HEK293 (cell line): ENCODE data around the gene SARS1.

Experiments used
- CTCF ChIA-PET: fragments of 350-600 bp; formaldehyde crosslinking; extraction: SDS; loops from one replicate; lab custom pipeline; 2021; ENCODE audit warnings: antibody characterized with exemption; lab: Yijun Ruan, JAX
- POLR2A ChIA-PET: fragments of 300-600 bp; formaldehyde crosslinking; extraction: SDS; loops from one replicate; lab custom pipeline; 2020; ENCODE audit warnings: antibody characterized with exemption, inconsistent platforms; lab: Yijun Ruan, JAX
- H3K27ac ChIP-seq: fragments of 200-500 bp; sonication (Bioruptor generic); 2 replicates; pipeline ENCODE4 v1.5.1; 2014; ENCODE audit warnings: low read depth, low read length, control low read depth, inconsistent platforms; ENCODE audit errors: extremely low read depth
- H3K36me3 ChIP-seq, 2 experiments: fragments of 200-500 bp in 1 of 2; sonication (Bioruptor generic) in 1 of 2; 1 replicate in 1 of 2; 2 replicates in 1 of 2; pipeline ENCODE4 v1.5.1; 2014 to 2017; ENCODE audit warnings: inconsistent platforms in 2 of 2, low read length in 2 of 2; ENCODE audit not compliant: control insufficient read depth in 2 of 2, insufficient read depth in 1 of 2
- H3K4me1 ChIP-seq: fragments of 200-500 bp; sonication (Bioruptor generic); 2 replicates; pipeline ENCODE4 v1.5.1; 2014; ENCODE audit warnings: mild to moderate bottlenecking, low read length, inconsistent platforms; ENCODE audit not compliant: control insufficient read depth, insufficient read depth
- H3K4me3 ChIP-seq: 2 replicates; pipeline ENCODE4 v1.5.1; 2011; ENCODE audit warnings: low read depth, mild to moderate bottlenecking, control low read depth, low read length, moderate library complexity
- H3K9me3 ChIP-seq: fragments of 200-500 bp; sonication (Bioruptor generic); 2 replicates; pipeline ENCODE4 v1.5.1; 2014; ENCODE audit warnings: low read depth, low read length, inconsistent platforms; ENCODE audit not compliant: control insufficient read depth, insufficient read depth
- GLIS1 ChIP-seq: fragments of 450-650 bp; formaldehyde crosslinking; IDR thresholded peaks from 2 replicates; pipeline ENCODE4 v1.5.1; 2016; ENCODE audit warnings: missing biosample characterization, missing genetic modification characterization
- IKZF3 ChIP-seq: fragments of 450-650 bp; IDR thresholded peaks from 2 replicates; pipeline ENCODE4 v1.5.0; 2018; ENCODE audit warnings: missing biosample characterization, mild to moderate bottlenecking, missing genetic modification characterization, moderate library complexity
- SP7 ChIP-seq: fragments of 450-650 bp; formaldehyde crosslinking; IDR thresholded peaks from 2 replicates; pipeline ENCODE4 v1.5.1; 2016; ENCODE audit warnings: missing biosample characterization, missing genetic modification characterization
- ZBTB20 ChIP-seq: fragments of 450-650 bp; formaldehyde crosslinking; IDR thresholded peaks from 2 replicates; pipeline ENCODE4 v1.5.1; 2016; ENCODE audit warnings: missing biosample characterization, missing genetic modification characterization
- ZBTB26 ChIP-seq: fragments of 450-650 bp; formaldehyde crosslinking; optimal IDR thresholded peaks from 2 replicates; pipeline ENCODE3; 2016; ENCODE audit warnings: missing biosample characterization, mild to moderate bottlenecking, missing genetic modification characterization
- ZBTB48 ChIP-seq: fragments of 450-650 bp; formaldehyde crosslinking; IDR thresholded peaks from 2 replicates; pipeline ENCODE4 v1.5.1; 2016; ENCODE audit warnings: missing biosample characterization, missing genetic modification characterization
- ZBTB6 ChIP-seq: fragments of 450-650 bp; formaldehyde crosslinking; IDR thresholded peaks from 2 replicates; pipeline ENCODE4 v1.5.1; 2017; ENCODE audit warnings: missing biosample characterization, missing genetic modification characterization
- ZFP3 ChIP-seq: fragments of 450-650 bp; formaldehyde crosslinking; IDR thresholded peaks from 2 replicates; pipeline ENCODE4 v1.5.1; 2016; ENCODE audit warnings: low read depth, missing biosample characterization, missing genetic modification characterization
- ZNF146 ChIP-seq: fragments of 450-650 bp; formaldehyde crosslinking; IDR thresholded peaks from 2 replicates; pipeline ENCODE4 v1.5.1; 2016; ENCODE audit warnings: missing biosample characterization, missing genetic modification characterization
- ZNF23 ChIP-seq: fragments of 450-650 bp; formaldehyde crosslinking; IDR thresholded peaks from 2 replicates; pipeline ENCODE4 v1.5.1; 2016; ENCODE audit warnings: missing biosample characterization, missing genetic modification characterization, borderline replicate concordance
- ZNF248 ChIP-seq: fragments of 450-650 bp; formaldehyde crosslinking; IDR thresholded peaks from 2 replicates; pipeline ENCODE4 v1.5.1; 2017; ENCODE audit warnings: missing biosample characterization, missing genetic modification characterization
- ZNF335 ChIP-seq: fragments of 450-650 bp; formaldehyde crosslinking; conservative IDR thresholded peaks from 2 replicates; pipeline ENCODE4 v1.5.1; 2016; ENCODE audit warnings: missing biosample characterization, missing genetic modification characterization
- ZNF341 ChIP-seq: fragments of 450-650 bp; formaldehyde crosslinking; IDR thresholded peaks from 2 replicates; pipeline ENCODE4; 2016; ENCODE audit warnings: low read depth, missing biosample characterization, missing genetic modification characterization
- ZNF391 ChIP-seq: fragments of 450-650 bp; formaldehyde crosslinking; IDR thresholded peaks from 2 replicates; pipeline ENCODE4 v1.5.1; 2016; ENCODE audit warnings: low read depth, missing biosample characterization, missing genetic modification characterization, borderline replicate concordance
- ZNF423 ChIP-seq: fragments of 450-650 bp; formaldehyde crosslinking; IDR thresholded peaks from 2 replicates; pipeline ENCODE4 v1.5.1; 2016; ENCODE audit warnings: missing biosample characterization, missing genetic modification characterization
- ZNF560 ChIP-seq: fragments of 450-650 bp; formaldehyde crosslinking; IDR thresholded peaks from 2 replicates; pipeline ENCODE4 v1.5.1; 2017; ENCODE audit warnings: missing biosample characterization, missing genetic modification characterization, borderline replicate concordance
- ZNF561 ChIP-seq: fragments of 450-650 bp; IDR thresholded peaks from 2 replicates; pipeline ENCODE4 v1.5.1; 2018; ENCODE audit warnings: missing biosample characterization, missing genetic modification characterization, borderline replicate concordance
- ZNF600 ChIP-seq: fragments of 450-650 bp; formaldehyde crosslinking; IDR thresholded peaks from 2 replicates; pipeline ENCODE4 v1.5.1; 2016; ENCODE audit warnings: missing biosample characterization, missing genetic modification characterization
- ZNF626 ChIP-seq: fragments of 450-650 bp; sonication (Bioruptor Pico); formaldehyde crosslinking; IDR thresholded peaks from 2 replicates; pipeline ENCODE4 v1.5.1; 2018; ENCODE audit warnings: missing biosample characterization, missing genetic modification characterization, inconsistent platforms
- ZNF645 ChIP-seq: fragments of 450-650 bp; formaldehyde crosslinking; IDR thresholded peaks from 2 replicates; pipeline ENCODE4; 2016; ENCODE audit warnings: missing biosample characterization, missing genetic modification characterization
- ZNF692 ChIP-seq: fragments of 450-650 bp; formaldehyde crosslinking; IDR thresholded peaks from 2 replicates; pipeline ENCODE4 v1.5.1; 2016; ENCODE audit warnings: missing biosample characterization, missing genetic modification characterization
- ZSCAN30 ChIP-seq: fragments of 450-650 bp; IDR thresholded peaks from 2 replicates; pipeline ENCODE4 v1.5.1; 2018; ENCODE audit warnings: missing biosample characterization, mild to moderate bottlenecking, missing genetic modification characterization, moderate library complexity
- ZXDB ChIP-seq: fragments of 450-650 bp; formaldehyde crosslinking; IDR thresholded peaks from 2 replicates; pipeline ENCODE4 v1.5.1; 2016; ENCODE audit warnings: missing biosample characterization, missing genetic modification characterization

SARS1 gene

GRCh38 chr1:109247401-109248365 lies 34.0 kb downstream of the SARS1 start (continued):
- no peak for TF ChIP-seq ZNF423 (tag by site-specific recombination)

- ChIA-PET CTCF (interaction anchor here (1.6 kb wide), 1 partner anchor 9 kb away, joined by 11 read pairs; no protein-coding TSS in a partner anchor), POLR2A (interaction anchor here (2.7 kb wide), 1 partner anchor 150 kb away, joined by 12 read pairs; the partner anchor contains the start of gene SORT1)
- Histone ChIP-seq H3K9me3 (no peaks in the 10 kb centered on the region), H3K4me1 (0 out of 2 replicates have a peak, but pooled peaks cover under 1% of the 10 kb centered on the region), H3K36me3 (peaks cover 0 to 28% of the 10 kb centered on the region in 2 experiments; a peak in 1 of 3 replicates), H3K4me3 (no peak overlapping the region), H3K27ac (no peak overlapping the region)
- TF ChIP-seq ZNF248 = no peak
- no peak for TF ChIP-seq IKZF3 (tag by site-specific recombination)
- TF ChIP-seq ZNF23 (tag by site-specific recombination) = no peak
- TF ChIP-seq ZXDB (tag by site-specific recombination) = no peak
- TF ChIP-seq ZNF146 (tag by site-specific recombination) = no peak
Observed at GRCh38 chr1:109248444-109248796, 34.7 kb downstream of the SARS1 start.

- H3K4me3 ChIP-seq = peak within 1 kb of the TSS; percentile 45
- POLR2A ChIA-PET = interaction anchor here (1.0 to 2.7 kb wide), 6 partner anchors 10 to 149 kb away, joined by 3 to 12 read pairs (median 4); partner anchors contain the start of genes PSRC1 and SORT1
- CTCF ChIA-PET = interaction anchor here (1.0 to 1.6 kb wide), 3 partner anchors 9 to 149 kb away, joined by 3 to 11 read pairs (median 4); no protein-coding TSS in a partner anchor
- H3K9me3 ChIP-seq = no peaks in the 10 kb centered on the region
- peaks cover 0 to 28% of the 10 kb centered on the region in 2 experiments; a peak in 1 of 3 replicates for H3K36me3 ChIP-seq
- peaks cover 5% of the 10 kb centered on the region; the same call in 1 of the 2 replicates for H3K4me1 ChIP-seq
- H3K27ac ChIP-seq = peak within 1 kb of the TSS; percentile 65; the same call in 1 of the 2 replicates
- TF ChIP-seq SP7 (peak; percentile 44; the same call in 1 of the 2 replicates), GLIS1 (peak; percentile 36; the same call in 1 of the 2 replicates), ZBTB20 (tag by site-specific recombination) (peak; percentile 64; the same call in 1 of the 2 replicates), ZNF335 (tag by site-specific recombination) (peak; percentile 99), ZNF391 (no peak), ZBTB48 (tag by site-specific recombination) (peak; percentile 70), ZNF561 (0 out of 2 replicates have a peak, but pooled peaks have one; percentile 22), ZBTB6 (tag by site-specific recombination) (peak; percentile 12; the same call in 1 of the 2 replicates), ZNF645 (tag by site-specific recombination) (no peak), ZNF341 (tag by site-specific recombination) (peak; percentile 53; the same call in 1 of the 2 replicates), ZSCAN30 (tag by site-specific recombination) (peak; percentile 38; the same call in 1 of the 2 replicates), ZNF692 (tag by site-specific recombination) (peak; percentile 100), ZNF626 (tag by site-specific recombination) (no peak), ZBTB26 (tag by site-specific recombination) (peak; percentile 76), ZFP3 (tag by site-specific recombination) (no peak), ZNF600 (0 out of 2 replicates have a peak, but pooled peaks have one; percentile 15), ZXDB (tag by site-specific recombination) (0 out of 2 replicates have a peak, but pooled peaks have one; percentile 47), ZNF560 (tag by site-specific recombination) (no peak)
Observed at GRCh38 chr1:109248797-109249629, 35.3 kb downstream of the SARS1 start, which contains the start of gene CELSR2. Gene CELSR2 (plus strand): TSS chr1:109249539. CDS start chr1:109250080, 541 bp downstream.
